K562 (cell line): ENCODE results near the gene ELMO3. TPM values are rescaled to one million over a fixed set of nuclear protein-coding genes. Genes with fewer than 3 reads are reported as not detected.

Experiments
- AFF1 ChIP-seq, 2 experiments: fragments of 450-650 bp; IDR thresholded peaks; 2 replicates each; pipeline ENCODE4 v1.6.1; 2018; ENCODE audit warnings: mild to moderate bottlenecking in 2 of 2, low read depth in 1 of 2; ENCODE audit not compliant: partially characterized antibody in 2 of 2
- BACH1 ChIP-seq: fragments of 200-800 bp; sonication (Bioruptor generic); IDR thresholded peaks from 2 replicates; pipeline ENCODE4 v1.6.1; 2016; ENCODE audit warnings: missing genetic modification characterization, missing compliant biosample characterization
- DLX4 ChIP-seq: fragments of 250-450 bp; sonication (Bioruptor Pico); IDR thresholded peaks from 2 replicates; pipeline ENCODE4 v1.6.1; 2021; ENCODE audit warnings: mild to moderate bottlenecking
- DPF2 ChIP-seq: fragments of 450-650 bp; IDR thresholded peaks from 2 replicates; pipeline ENCODE4 v1.6.1; 2016
- HNRNPL ChIP-seq: fragments of 200-400 bp; formaldehyde crosslinking; IDR thresholded peaks from 2 replicates; pipeline ENCODE4 v1.6.1; 2017; ENCODE audit warnings: low read depth, mild to moderate bottlenecking, low read length
- PHTF2 ChIP-seq: fragments of 250-450 bp; sonication (Bioruptor Pico); IDR thresholded peaks from 2 replicates; pipeline ENCODE4 v1.5.0; 2021; ENCODE audit warnings: mild to moderate bottlenecking
- PRPF4 ChIP-seq: fragments of 200-400 bp; formaldehyde crosslinking; IDR thresholded peaks from one replicate; pipeline ENCODE4 v1.6.1; 2017; ENCODE audit warnings: low read length, low read depth, mild to moderate bottlenecking; ENCODE audit not compliant: insufficient read depth, poor library complexity, severe bottlenecking
- RBM39 ChIP-seq: fragments of 200-400 bp; formaldehyde crosslinking; optimal IDR thresholded peaks from 2 replicates; pipeline ENCODE3; 2018; ENCODE audit warnings: low read depth, low read length
- SNIP1 ChIP-seq: fragments of 450-650 bp; IDR thresholded peaks from 2 replicates; pipeline ENCODE4 v1.7.1; 2017; ENCODE audit warnings: low read depth, mild to moderate bottlenecking
- ZBTB49 ChIP-seq: sonication (generic); formaldehyde crosslinking; IDR thresholded peaks from 2 replicates; pipeline ENCODE4 v1.8.0; 2022; ENCODE audit warnings: missing genetic modification reagents, mild to moderate bottlenecking, borderline replicate concordance
- ZBTB8A ChIP-seq: fragments of 450-650 bp; IDR thresholded peaks from 2 replicates; pipeline ENCODE4 v1.6.1; 2018; ENCODE audit warnings: mild to moderate bottlenecking, moderate library complexity; ENCODE audit not compliant: partially characterized antibody
- ZNF764 ChIP-seq: fragments of 250-450 bp; sonication (Bioruptor Pico); IDR thresholded peaks from 2 replicates; pipeline ENCODE4 v1.4.0; 2020; ENCODE audit warnings: low read depth, mild to moderate bottlenecking, moderate library complexity
- polyA plus RNA-seq, 8 experiments: library from polyadenylated mRNA; depleted of rRNA in 4 of 8; stranded (reverse) in 5 of 8; unstranded in 3 of 8; fragments of >200 nt; fragmentation: Nextera tagmentation in 2 of 8; fragmentation: Illumina TruSeq in 1 of 8; extraction: Ambion mirVana in 2 of 8; extraction: Trizol in 1 of 8; gene quantifications; 2 replicates each; pipeline versions ENCODE4 v1.2.1 to v1.2.3, GENCODE V29; 2011 to 2014; ENCODE audit warnings: inconsistent platforms in 1 of 8, missing spikeins in 1 of 8
- total RNA-seq, 7 experiments: library from RNA; depleted of rRNA in 6 of 7; stranded (reverse); fragments of >200 nt in 6 of 7; fragmentation: Illumina TruSeq in 2 of 7; extraction: Trizol in 2 of 7; gene quantifications; 2 replicates each; pipeline versions ENCODE4 v1.2.1 to v1.2.3, GENCODE V29; 2011 to 2021; ENCODE audit warnings: low replicate concordance in 1 of 7
- TF ChIP-seq, protein P1 (sequence below): fragments of 250-450 bp; sonication (Bioruptor Pico); IDR thresholded peaks from 2 replicates; pipeline ENCODE4 v1.4.0; 2020; ENCODE audit warnings: mild to moderate bottlenecking, moderate library complexity

Gene ELMO3
- total and polyA plus RNA-seq, 9 of the 15 experiments (the other 6 are each of a cell fraction or from before 2014, with no cell fraction given): 0.04 to 5.1 (median 1.5) TPM

DNA sequence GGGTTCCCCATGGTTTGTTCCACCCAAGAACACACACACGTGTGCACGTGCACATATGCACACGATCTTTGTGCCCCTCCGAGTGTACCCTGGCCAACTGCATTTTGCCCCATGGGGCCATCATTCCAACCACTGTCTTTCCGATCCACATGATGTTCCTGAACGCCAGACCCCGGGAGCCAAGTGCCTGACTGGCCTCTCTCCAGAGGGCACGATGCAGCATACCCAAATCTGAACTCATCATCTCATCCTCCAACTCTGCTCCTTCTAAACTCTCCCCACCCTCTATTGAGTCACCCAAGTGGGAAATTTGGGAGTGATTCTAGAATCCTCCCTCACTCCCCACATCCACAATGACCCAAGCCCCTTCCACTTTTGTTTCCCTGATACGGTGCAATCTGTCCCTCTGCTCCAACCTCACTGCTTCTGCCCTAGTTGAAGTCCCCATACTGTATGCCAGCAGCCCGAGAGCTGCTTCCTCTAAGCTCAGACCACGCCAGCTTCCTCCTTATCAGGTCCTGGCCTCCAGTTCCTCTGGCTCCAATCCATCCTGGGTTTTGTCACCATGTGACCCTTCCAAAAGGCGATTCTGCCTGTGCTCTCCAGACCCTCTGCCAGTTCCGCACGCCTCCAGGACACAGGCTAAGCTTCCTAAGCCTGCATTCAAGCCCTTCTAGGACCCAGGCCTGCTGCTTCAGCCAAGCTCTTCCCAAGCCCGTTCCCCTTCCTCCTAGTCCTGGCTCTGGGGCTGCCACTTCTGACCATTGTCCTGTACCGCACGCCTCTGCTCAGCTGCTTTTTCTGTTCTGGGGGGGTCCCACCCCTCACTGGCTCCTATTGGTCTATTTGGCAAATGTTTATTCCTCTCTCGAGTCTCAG, 17.9 kb downstream of the ELMO3 start (continued):
- TF ChIP-seq PHTF2 (CRISPR knock-in tag) (no peak), PRPF4 (no peak), BACH1 (no peak), AFF1 (IDR thresholded peaks at IDR 0.05; ENCODE audit: low read depth in 1 of 2, partially characterized antibody in 2 of 2) (no peak), HNRNPL (no peak), RBM39 (peak; percentile 61), SNIP1 (no peak), DPF2 (peak; percentile 65), ZBTB49 (CRISPR knock-in tag) (no peak), ZNF764 (CRISPR knock-in tag) (no peak), ZBTB8A (no peak), DLX4 (CRISPR knock-in tag) (no peak)
- TF ChIP-seq, protein P1, sequence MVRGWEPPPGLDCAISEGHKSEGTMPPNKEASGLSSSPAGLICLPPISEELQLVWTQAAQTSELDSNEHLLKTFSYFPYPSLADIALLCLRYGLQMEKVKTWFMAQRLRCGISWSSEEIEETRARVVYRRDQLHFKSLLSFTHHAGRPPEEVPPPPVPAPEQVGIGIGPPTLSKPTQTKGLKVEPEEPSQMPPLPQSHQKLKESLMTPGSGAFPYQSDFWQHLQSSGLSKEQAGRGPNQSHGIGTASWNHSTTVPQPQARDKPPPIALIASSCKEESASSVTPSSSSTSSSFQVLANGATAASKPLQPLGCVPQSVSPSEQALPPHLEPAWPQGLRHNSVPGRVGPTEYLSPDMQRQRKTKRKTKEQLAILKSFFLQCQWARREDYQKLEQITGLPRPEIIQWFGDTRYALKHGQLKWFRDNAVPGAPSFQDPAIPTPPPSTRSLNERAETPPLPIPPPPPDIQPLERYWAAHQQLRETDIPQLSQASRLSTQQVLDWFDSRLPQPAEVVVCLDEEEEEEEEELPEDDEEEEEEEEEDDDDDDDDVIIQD (CRISPR knock-in tag): no peak
